ENCODE results near the gene CCL11.
"Not testable (repeated sequence)": the region's sequence is repeated elsewhere in the genome, so short reads cannot be mapped to it uniquely, and the experiment has no call there.

Gene CCL11

DNA sequence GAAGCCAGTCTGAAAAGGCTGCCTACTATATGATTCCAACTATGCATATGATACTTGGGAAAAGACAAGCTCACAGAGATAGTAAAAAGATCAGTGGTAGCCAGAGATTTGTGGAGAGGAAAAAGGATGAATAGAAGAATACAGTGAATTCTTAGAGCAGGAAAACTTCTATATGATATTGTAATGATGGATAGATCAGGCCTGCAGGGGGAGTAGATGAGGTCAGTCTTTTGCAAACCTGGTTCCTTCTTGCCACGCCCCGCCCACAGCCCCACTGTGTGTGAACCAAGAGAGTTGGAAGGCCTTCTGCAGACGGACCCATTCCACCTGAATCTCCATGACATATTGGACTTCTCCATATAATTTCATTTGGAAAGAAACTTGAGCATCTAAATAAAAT lies 32.9 kb downstream of the CCL11 start:
- TF ChIP-seq, protein P1, sequence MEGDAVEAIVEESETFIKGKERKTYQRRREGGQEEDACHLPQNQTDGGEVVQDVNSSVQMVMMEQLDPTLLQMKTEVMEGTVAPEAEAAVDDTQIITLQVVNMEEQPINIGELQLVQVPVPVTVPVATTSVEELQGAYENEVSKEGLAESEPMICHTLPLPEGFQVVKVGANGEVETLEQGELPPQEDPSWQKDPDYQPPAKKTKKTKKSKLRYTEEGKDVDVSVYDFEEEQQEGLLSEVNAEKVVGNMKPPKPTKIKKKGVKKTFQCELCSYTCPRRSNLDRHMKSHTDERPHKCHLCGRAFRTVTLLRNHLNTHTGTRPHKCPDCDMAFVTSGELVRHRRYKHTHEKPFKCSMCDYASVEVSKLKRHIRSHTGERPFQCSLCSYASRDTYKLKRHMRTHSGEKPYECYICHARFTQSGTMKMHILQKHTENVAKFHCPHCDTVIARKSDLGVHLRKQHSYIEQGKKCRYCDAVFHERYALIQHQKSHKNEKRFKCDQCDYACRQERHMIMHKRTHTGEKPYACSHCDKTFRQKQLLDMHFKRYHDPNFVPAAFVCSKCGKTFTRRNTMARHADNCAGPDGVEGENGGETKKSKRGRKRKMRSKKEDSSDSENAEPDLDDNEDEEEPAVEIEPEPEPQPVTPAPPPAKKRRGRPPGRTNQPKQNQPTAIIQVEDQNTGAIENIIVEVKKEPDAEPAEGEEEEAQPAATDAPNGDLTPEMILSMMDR (conservative IDR thresholded peaks at IDR 0.05; ENCODE audit: low read depth, low read length) = peak; percentile 18
- no peak overlapping the region for H3K4me3 ChIP-seq (ENCODE audit: low read length)
- no peak for DNase-seq (ENCODE audit: low read depth)

DNA sequence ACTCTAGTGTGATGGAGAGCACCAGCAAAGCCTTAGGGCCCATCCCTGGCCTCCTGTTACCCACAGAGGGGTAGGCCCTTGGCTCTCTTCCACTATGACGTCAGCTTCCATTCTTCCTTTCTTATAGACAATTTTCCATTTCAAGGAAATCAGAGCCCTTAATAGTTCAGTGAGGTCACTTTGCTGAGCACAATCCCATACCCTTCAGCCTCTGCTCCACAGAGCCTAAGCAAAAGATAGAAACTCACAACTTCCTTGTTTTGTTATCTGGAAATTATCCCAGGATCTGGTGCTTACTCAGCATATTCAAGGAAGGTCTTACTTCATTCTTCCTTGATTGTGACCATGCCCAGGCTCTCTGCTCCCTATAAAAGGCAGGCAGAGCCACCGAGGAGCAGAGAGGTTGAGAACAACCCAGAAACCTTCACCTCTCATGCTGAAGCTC lies 33.5 kb downstream of the CCL11 start, which contains the start of gene CCL8:
TSS of gene CCL8 (plus strand) at position 397 of the 445 bp plus-strand sequence. CDS start 67 bp downstream, outside the sequence.
- H3K4me3 ChIP-seq (ENCODE audit: low read length) = no peak within 1 kb of the TSS
- DNase-seq (ENCODE audit: low read depth) = no peak
- TF ChIP-seq, protein P1 (conservative IDR thresholded peaks at IDR 0.05; ENCODE audit: low read depth, low read length) = no peak

GRCh38 chr17:34321964-34322363 lies 36.4 kb downstream of the CCL11 start:
- DNase-seq (ENCODE audit: low read depth) = no peak
- H3K4me3 ChIP-seq (ENCODE audit: low read length) = no peak overlapping the region
- TF ChIP-seq, protein P1 (conservative IDR thresholded peaks at IDR 0.05; ENCODE audit: low read depth, low read length) = no peak

DNA sequence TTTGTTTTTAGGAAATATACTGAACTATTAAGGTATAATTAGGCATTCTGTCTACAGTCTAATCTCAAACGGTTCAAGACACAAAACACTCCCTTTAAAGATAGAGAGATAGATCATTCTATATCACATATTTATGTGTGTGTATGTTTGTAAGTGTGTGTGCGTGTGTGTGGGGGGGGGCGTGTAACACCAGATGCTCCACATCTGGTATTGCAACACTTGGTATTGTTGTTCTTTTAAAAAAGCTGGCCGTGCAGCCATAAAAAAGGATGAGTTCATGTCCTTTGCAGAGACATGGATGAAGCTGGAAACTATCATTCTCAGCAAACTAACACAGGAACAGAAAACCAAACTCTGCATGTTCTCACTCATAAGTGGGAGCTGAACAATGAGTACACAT lies 42.0 kb downstream of the CCL11 start:
- H3K4me3 ChIP-seq (ENCODE audit: low read length); DNase-seq (ENCODE audit: low read depth): not testable (repeated sequence)

- DNase-seq (ENCODE audit: low read depth) = no peak
- TF ChIP-seq, protein P1 (conservative IDR thresholded peaks at IDR 0.05; ENCODE audit: low read depth, low read length) = no peak
- H3K4me3 ChIP-seq (ENCODE audit: low read length) = no peak overlapping the region
Observed at GRCh38 chr17:34337701-34338100, 52.2 kb downstream of the CCL11 start.
